H1 (cell line): ENCODE results near the gene TRAPPC11. TPM values are rescaled to one million over a fixed set of nuclear protein-coding genes. Genes with fewer than 3 reads are reported as not detected.

Experiments
- CTCF ChIA-PET: fragments of 300-600 bp; sonication (Branson Sonifier 250); formaldehyde crosslinking; loops from one replicate; lab custom pipeline; 2021; ENCODE audit not compliant: partially characterized antibody; lab: Charles Lee
- POLR2A ChIA-PET: fragments of 300-600 bp; sonication (Branson Sonifier 250); formaldehyde crosslinking; loops from one replicate; lab custom pipeline; 2021; ENCODE audit warnings: inconsistent platforms; ENCODE audit not compliant: partially characterized antibody; lab: Charles Lee
- DNase-seq, 2 experiments: peaks; one replicate each; pipeline versions ENCODE4 v3.0.0 to v3.0.0-alpha.2; 2010 to 2022; ENCODE audit warnings: low spot score in 2 of 2, low read depth in 1 of 2, mixed read lengths in 1 of 2
- FAIRE-seq: peaks from 2 replicates; lab custom pipeline; 2011; peaks lifted over from hg19 to GRCh38; lab: Jason Lieb, UNC
- H2AFZ ChIP-seq: 2 replicates; pipeline ENCODE4 v1.8.1; 2012; ENCODE audit warnings: low read length, inconsistent platforms
- H2AK5ac ChIP-seq: 2 replicates; pipeline ENCODE4 v1.6.1; 2013; ENCODE audit warnings: low read depth, low read length
- H2BK120ac ChIP-seq: replicated peaks from 2 replicates; pipeline ENCODE3; 2013; ENCODE audit warnings: low read depth, low read length, inconsistent platforms
- H2BK12ac ChIP-seq: 2 replicates; pipeline ENCODE4 v1.6.1; 2013; ENCODE audit warnings: low read depth, low read length
- H2BK15ac ChIP-seq: 2 replicates; pipeline ENCODE4 v1.6.1; 2013; ENCODE audit warnings: low read length
- H2BK20ac ChIP-seq: 2 replicates; pipeline ENCODE4 v1.6.1; 2013; ENCODE audit warnings: low read length
- H2BK5ac ChIP-seq: 2 replicates; pipeline ENCODE4 v1.6.1; 2013; ENCODE audit warnings: low read depth, low read length
- H3K14ac ChIP-seq: 2 replicates; pipeline ENCODE4 v1.6.1; 2013; ENCODE audit warnings: inconsistent platforms; ENCODE audit not compliant: insufficient read length
- H3K18ac ChIP-seq: 2 replicates; pipeline ENCODE4 v1.6.1; 2013; ENCODE audit warnings: low read length; ENCODE audit errors: extremely low read depth
- H3K23ac ChIP-seq: 2 replicates; pipeline ENCODE4 v1.6.1; 2013; ENCODE audit warnings: inconsistent platforms; ENCODE audit not compliant: insufficient read length
- H3K23me2 ChIP-seq: 2 replicates; pipeline ENCODE4 v1.6.1; 2013; ENCODE audit warnings: low read depth, low read length
- H3K27ac ChIP-seq: 2 replicates; pipeline ENCODE4 v1.6.1; 2011; ENCODE audit warnings: low read depth, low read length, inconsistent platforms
- H3K27me3 ChIP-seq, 4 experiments: replicated peaks in 1 of 4; 1 replicate in 1 of 4; 2 replicates in 3 of 4; pipeline versions ENCODE4 v1.6.1 to v1.8.1; 2011 to 2013; ENCODE audit warnings: low read length in 3 of 4, mild to moderate bottlenecking in 3 of 4, inconsistent platforms in 2 of 4, mixed read lengths in 2 of 4, moderate library complexity in 1 of 4; ENCODE audit not compliant: control insufficient read depth in 3 of 4, insufficient read depth in 3 of 4; ENCODE audit errors: extremely low read depth in 1 of 4
- H3K36me3 ChIP-seq, 4 experiments: 2 replicates each; pipeline versions ENCODE4 v1.6.1 to v1.8.1; 2011 to 2013; ENCODE audit warnings: mild to moderate bottlenecking in 4 of 4, low read length in 3 of 4, moderate library complexity in 2 of 4, control low read depth in 1 of 4, inconsistent platforms in 1 of 4; ENCODE audit not compliant: insufficient read depth in 4 of 4, control insufficient read depth in 2 of 4
- H3K4ac ChIP-seq: replicated peaks from 2 replicates; pipeline ENCODE3; 2013; ENCODE audit warnings: low read length, low read depth, mixed read lengths, inconsistent platforms; ENCODE audit not compliant: insufficient read length
- H3K4me1 ChIP-seq, 4 experiments: replicated peaks in 1 of 4; 1 replicate in 1 of 4; 2 replicates in 3 of 4; pipeline versions ENCODE4 v1.6.1 to v1.8.1; 2011 to 2013; ENCODE audit warnings: low read length in 3 of 4, inconsistent platforms in 2 of 4, mixed read lengths in 1 of 4; ENCODE audit not compliant: insufficient read depth in 4 of 4, control insufficient read depth in 3 of 4
- H3K4me2 ChIP-seq, 2 experiments: 2 replicates each; pipeline versions ENCODE4 v1.6.1 to v1.8.1; 2011 to 2013; ENCODE audit warnings: low read depth in 2 of 2, low read length in 2 of 2, control low read depth in 1 of 2, inconsistent platforms in 1 of 2, mild to moderate bottlenecking in 1 of 2; ENCODE audit not compliant: insufficient read depth in 1 of 2
- H3K4me3 ChIP-seq, 4 experiments: fragments of 200-600, 300-600 bp in 1 of 4; sonication (generic), shearing (Covaris generic), sonication (Bioruptor Twin) in 1 of 4; 2 replicates each; pipeline versions ENCODE4 v1.5.1 to v1.8.1; 2011 to 2016; ENCODE audit warnings: low read length in 4 of 4, low read depth in 3 of 4, control low read depth in 2 of 4, inconsistent platforms in 2 of 4, mild to moderate bottlenecking in 2 of 4, mixed read lengths in 1 of 4, moderate library complexity in 1 of 4; ENCODE audit not compliant: insufficient read depth in 2 of 4; ENCODE audit errors: extremely low read depth in 1 of 4
- H3K56ac ChIP-seq: replicated peaks from 2 replicates; pipeline ENCODE3; 2013; ENCODE audit warnings: low read depth, mild to moderate bottlenecking, mixed read lengths, low read length, inconsistent platforms; ENCODE audit not compliant: insufficient read length
- H3K79me1 ChIP-seq: 2 replicates; pipeline ENCODE4 v1.6.1; 2013; ENCODE audit warnings: low read depth, low read length, control low read depth
- H3K79me2 ChIP-seq, 2 experiments: 2 replicates each; pipeline versions ENCODE4 v1.6.1 to v1.8.1; 2012 to 2013; ENCODE audit warnings: low read length in 2 of 2, mild to moderate bottlenecking in 2 of 2, inconsistent platforms in 1 of 2; ENCODE audit not compliant: insufficient read depth in 2 of 2, control insufficient read depth in 1 of 2
- H3K9ac ChIP-seq, 4 experiments: replicated peaks in 1 of 4; 1 replicate in 1 of 4; 2 replicates in 3 of 4; pipeline versions ENCODE4 v1.6.1 to v1.8.1; 2011 to 2013; ENCODE audit warnings: low read depth in 3 of 4, low read length in 3 of 4, control low read depth in 2 of 4, mild to moderate bottlenecking in 2 of 4, moderate library complexity in 2 of 4, inconsistent platforms in 1 of 4; ENCODE audit errors: extremely low read depth in 1 of 4
- H3K9me3 ChIP-seq, 2 experiments: 2 replicates each; pipeline versions ENCODE4 v1.6.1 to v1.8.1; 2012 to 2013; ENCODE audit warnings: mild to moderate bottlenecking in 2 of 2, moderate library complexity in 2 of 2, control low read depth in 1 of 2, inconsistent platforms in 1 of 2, low read depth in 1 of 2, low read length in 1 of 2, mixed read lengths in 1 of 2; ENCODE audit not compliant: insufficient read depth in 2 of 2
- H4K20me1 ChIP-seq, 2 experiments: replicated peaks in 1 of 2; 2 replicates each; pipeline versions ENCODE3 to v1.8.1; 2011 to 2013; ENCODE audit warnings: inconsistent platforms in 2 of 2, low read length in 2 of 2, mild to moderate bottlenecking in 1 of 2; ENCODE audit not compliant: insufficient read depth in 2 of 2, control insufficient read depth in 1 of 2
- H4K5ac ChIP-seq: 2 replicates; pipeline ENCODE4 v1.6.1; 2013; ENCODE audit warnings: low read length, low read depth, mixed read lengths, inconsistent platforms; ENCODE audit not compliant: insufficient read length
- H4K8ac ChIP-seq: 2 replicates; pipeline ENCODE4 v1.8.0; 2013; ENCODE audit warnings: mild to moderate bottlenecking, moderate library complexity, low read length, inconsistent platforms; ENCODE audit not compliant: insufficient read depth; ENCODE audit errors: extremely low read depth
- H4K91ac ChIP-seq: replicated peaks from 2 replicates; pipeline ENCODE3; 2013; ENCODE audit warnings: low read length, mixed read lengths, inconsistent platforms; ENCODE audit not compliant: insufficient read length
- ASH2L ChIP-seq: fragments of 200-600, 300-600 bp; sonication (generic); IDR thresholded peaks from one replicate; pipeline ENCODE4 v1.7.1; 2017; ENCODE audit warnings: low read length
- BACH1 ChIP-seq: IDR thresholded peaks from 2 replicates; pipeline ENCODE4 v1.6.1; 2012; ENCODE audit warnings: low read length, improper control_type of control experiment
- CEBPB ChIP-seq: IDR thresholded peaks from 2 replicates; pipeline ENCODE4 v1.6.1; 2012; ENCODE audit warnings: low read depth, low read length
- KDM4A ChIP-seq: IDR thresholded peaks from one replicate; pipeline ENCODE4 v1.7.1; 2012; ENCODE audit warnings: low read depth, mild to moderate bottlenecking, moderate library complexity, low read length, inconsistent platforms; ENCODE audit not compliant: severe bottlenecking
- PHF8 ChIP-seq: fragments of 200-600 bp; sonication (generic); conservative IDR thresholded peaks from 2 replicates; pipeline ENCODE4 v1.7.1; 2012; ENCODE audit warnings: low read depth, mild to moderate bottlenecking, inconsistent platforms, low read length, moderate library complexity
- RAD21 ChIP-seq, 2 experiments: IDR thresholded peaks in 1 of 2; conservative IDR thresholded peaks in 1 of 2; 2 replicates each; pipeline ENCODE4 v1.6.1; 2011; ENCODE audit warnings: low read depth in 2 of 2, low read length in 2 of 2, improper control_type of control experiment in 1 of 2, inconsistent platforms in 1 of 2, mild to moderate bottlenecking in 1 of 2, moderate library complexity in 1 of 2
- RBBP5 ChIP-seq: IDR thresholded peaks from 2 replicates; pipeline ENCODE4 v1.7.1; 2012; ENCODE audit warnings: low read depth, mild to moderate bottlenecking, inconsistent platforms, low read length, moderate library complexity, borderline replicate concordance
- WGBS, 2 experiments: shearing (Covaris generic) in 1 of 2; methylation state at CpG; one replicate each; pipeline versions ENCODE4 v1.1.6 to v1.1.7; 2013 to 2015; ENCODE audit warnings: low lambda C conversion rate in 2 of 2, mixed read lengths in 2 of 2, inconsistent platforms in 1 of 2, low coverage in 1 of 2, missing lambda C conversion rate in 1 of 2; ENCODE audit not compliant: insufficient replicate concordance in 2 of 2, insufficient coverage in 1 of 2, insufficient read length in 1 of 2; ENCODE audit errors: extremely low coverage in 1 of 2, missing lambda C conversion rate in 1 of 2; 5-methylcytosine and 5-hydroxymethylcytosine counted together
- polyA plus RNA-seq, 7 experiments: library from polyadenylated mRNA; depleted of rRNA in 3 of 7; stranded (reverse) in 5 of 7; unstranded in 2 of 7; fragments of >200 nt in 5 of 7; fragments of 200-250 nt in 2 of 7; gene quantifications; 1 replicate in 5 of 7; 2 replicates in 1 of 7; 4 replicates in 1 of 7; pipeline versions ENCODE4 v1.2.1 to v1.2.3, GENCODE V29; 2011 to 2013; ENCODE audit warnings: missing spikeins in 2 of 7, mixed read lengths in 2 of 7
- total RNA-seq: library from RNA; stranded (reverse); fragmentation: NEBNext Ultra II Directional; extraction: Animal tissue kit (Norgen Biotek cat#: 25700); gene quantifications from 2 replicates; pipeline ENCODE4 v1.2.1, GENCODE V29; 2021
- TF ChIP-seq, protein P1 (sequence below), 3 experiments: IDR thresholded peaks; 1 replicate in 2 of 3; 2 replicates in 1 of 3; pipeline versions ENCODE4 v1.5.1 to v1.6.1; 2011; ENCODE audit warnings: low read length in 3 of 3, mild to moderate bottlenecking in 3 of 3, inconsistent platforms in 2 of 3, low read depth in 1 of 3, moderate library complexity in 1 of 3; ENCODE audit not compliant: insufficient read depth in 1 of 3; ENCODE audit errors: control extremely low read depth in 1 of 3

TRAPPC11 gene
- total and polyA plus RNA-seq, 2 of the 8 experiments (the other 6 are each of a cell fraction or from before 2014, with no cell fraction given): 19.2 to 25.9 TPM

GRCh38 chr4:183758061-183758757 is 99.1 kb downstream of the TRAPPC11 start:
- no peaks in the 10 kb centered on the region for H3K23me2 ChIP-seq
- H3K4me2 ChIP-seq: peak overlapping the region; percentile 50 to 77
- H2BK20ac ChIP-seq: no peak overlapping the region
- H2BK15ac ChIP-seq: no peak overlapping the region
- no peaks in the 10 kb centered on the region for H3K79me2 ChIP-seq
- H3K4me3 ChIP-seq: peak overlapping the region; percentile 20 to 57 (median 35); a peak in 6 of 8 replicates
- H3K14ac ChIP-seq: no peak overlapping the region
- no peak overlapping the region for H4K5ac ChIP-seq
- no peak overlapping the region for H3K27ac ChIP-seq
- H2BK120ac ChIP-seq: no peak overlapping the region
- H3K79me1 ChIP-seq: no peaks in the 10 kb centered on the region
- H4K91ac ChIP-seq: no peak overlapping the region
- FAIRE-seq: no peak
- DNase-seq: peak in 1 of 2 experiments; percentile 80
- H4K20me1 ChIP-seq: no peaks in the 10 kb centered on the region
- no peaks in the 10 kb centered on the region for H3K9me3 ChIP-seq
- peaks cover 0 to 4% (median 2%) of the 10 kb centered on the region in 4 experiments; a peak in 2 of 7 replicates for H3K4me1 ChIP-seq
- peak overlapping the region; percentile 76 for H2AFZ ChIP-seq
- no peak overlapping the region for H4K8ac ChIP-seq
- H3K18ac ChIP-seq: no peak overlapping the region
- H3K4ac ChIP-seq: no peak overlapping the region
- H2BK5ac ChIP-seq: no peak overlapping the region
- 47% methylated on average over 24 of the region's 29 CpGs; no CpG with 5 or more reads in 1 of the 2 experiments for WGBS, 2 experiments
- no peak overlapping the region for H3K56ac ChIP-seq
- H3K23ac ChIP-seq: no peak overlapping the region
- no peaks in the 10 kb centered on the region for H3K27me3 ChIP-seq
- no peak overlapping the region for H2BK12ac ChIP-seq
- H3K9ac ChIP-seq: peak overlapping the region in 1 of 4 experiments; percentile 16; a peak in 2 of 7 replicates
- H3K36me3 ChIP-seq: no peaks in the 10 kb centered on the region
- H2AK5ac ChIP-seq: no peak overlapping the region
- POLR2A ChIA-PET: interaction anchor here (0.5 kb wide), 1 partner anchor 76 kb away, joined by 3 read pairs; no protein-coding TSS in a partner anchor
- CTCF ChIA-PET: interaction anchor here (0.6 to 2.6 kb wide), 17 partner anchors 9 to 409 kb away, joined by 3 to 9 read pairs (median 4); no protein-coding TSS in a partner anchor
- TF ChIP-seq PHF8 (no peak), RBBP5 (0 out of 2 replicates have a peak, but pooled peaks have one; percentile 29), BACH1 (peak; percentile 89), RAD21 (IDR thresholded peaks at IDR 0.05 in 1 of 2, conservative IDR thresholded peaks at IDR 0.05 in 1 of 2; ENCODE audit: low read depth in 2 of 2, low read length in 2 of 2) (peak; percentile 35 to 52), CEBPB (no peak), KDM4A (peak; percentile 38), ASH2L (peak; percentile 50)
- TF ChIP-seq, protein P1, sequence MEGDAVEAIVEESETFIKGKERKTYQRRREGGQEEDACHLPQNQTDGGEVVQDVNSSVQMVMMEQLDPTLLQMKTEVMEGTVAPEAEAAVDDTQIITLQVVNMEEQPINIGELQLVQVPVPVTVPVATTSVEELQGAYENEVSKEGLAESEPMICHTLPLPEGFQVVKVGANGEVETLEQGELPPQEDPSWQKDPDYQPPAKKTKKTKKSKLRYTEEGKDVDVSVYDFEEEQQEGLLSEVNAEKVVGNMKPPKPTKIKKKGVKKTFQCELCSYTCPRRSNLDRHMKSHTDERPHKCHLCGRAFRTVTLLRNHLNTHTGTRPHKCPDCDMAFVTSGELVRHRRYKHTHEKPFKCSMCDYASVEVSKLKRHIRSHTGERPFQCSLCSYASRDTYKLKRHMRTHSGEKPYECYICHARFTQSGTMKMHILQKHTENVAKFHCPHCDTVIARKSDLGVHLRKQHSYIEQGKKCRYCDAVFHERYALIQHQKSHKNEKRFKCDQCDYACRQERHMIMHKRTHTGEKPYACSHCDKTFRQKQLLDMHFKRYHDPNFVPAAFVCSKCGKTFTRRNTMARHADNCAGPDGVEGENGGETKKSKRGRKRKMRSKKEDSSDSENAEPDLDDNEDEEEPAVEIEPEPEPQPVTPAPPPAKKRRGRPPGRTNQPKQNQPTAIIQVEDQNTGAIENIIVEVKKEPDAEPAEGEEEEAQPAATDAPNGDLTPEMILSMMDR (IDR thresholded peaks at IDR 0.05; ENCODE audit: control extremely low read depth in 1 of 3, insufficient read depth in 1 of 3, low read depth in 1 of 3, low read length in 3 of 3): peak; percentile 49 to 94 (median 92)
